Fibroblast of the aortic adventitia (primary cell): ENCODE data around the gene GLI2. TPM values are rescaled to one million over a fixed set of nuclear protein-coding genes. Genes with fewer than 3 reads are reported as not detected.
A peak's percentile ranks its signal among the peaks of the same experiment; 100 is the strongest.

Experiments
- DNase-seq: peaks from one replicate; pipeline ENCODE4 v3.0.0-alpha.2; 2010; ENCODE audit warnings: low read depth
- H3K4me3 ChIP-seq: 2 replicates; pipeline ENCODE4 v1.5.1; 2011; ENCODE audit warnings: low read depth, mild to moderate bottlenecking, control low read depth, low read length, moderate library complexity
- total RNA-seq: library from RNA; depleted of rRNA; stranded (reverse); fragments of >200 nt; gene quantifications from 2 replicates; pipeline ENCODE4 v1.2.3, GENCODE V29; 2012; ENCODE audit warnings: low replicate concordance
- TF ChIP-seq, protein P1 (sequence below): IDR thresholded peaks from 2 replicates; pipeline ENCODE4 v1.5.1; 2011; ENCODE audit warnings: mild to moderate bottlenecking, low read length, control low read depth, inconsistent platforms; ENCODE audit not compliant: insufficient read depth

GLI2 gene
- total RNA-seq, 1 donor, result 5.3 TPM

GRCh38 chr2:120693121-120693520 lies 42.5 kb upstream of the GLI2 start:
- TF ChIP-seq, protein P1, sequence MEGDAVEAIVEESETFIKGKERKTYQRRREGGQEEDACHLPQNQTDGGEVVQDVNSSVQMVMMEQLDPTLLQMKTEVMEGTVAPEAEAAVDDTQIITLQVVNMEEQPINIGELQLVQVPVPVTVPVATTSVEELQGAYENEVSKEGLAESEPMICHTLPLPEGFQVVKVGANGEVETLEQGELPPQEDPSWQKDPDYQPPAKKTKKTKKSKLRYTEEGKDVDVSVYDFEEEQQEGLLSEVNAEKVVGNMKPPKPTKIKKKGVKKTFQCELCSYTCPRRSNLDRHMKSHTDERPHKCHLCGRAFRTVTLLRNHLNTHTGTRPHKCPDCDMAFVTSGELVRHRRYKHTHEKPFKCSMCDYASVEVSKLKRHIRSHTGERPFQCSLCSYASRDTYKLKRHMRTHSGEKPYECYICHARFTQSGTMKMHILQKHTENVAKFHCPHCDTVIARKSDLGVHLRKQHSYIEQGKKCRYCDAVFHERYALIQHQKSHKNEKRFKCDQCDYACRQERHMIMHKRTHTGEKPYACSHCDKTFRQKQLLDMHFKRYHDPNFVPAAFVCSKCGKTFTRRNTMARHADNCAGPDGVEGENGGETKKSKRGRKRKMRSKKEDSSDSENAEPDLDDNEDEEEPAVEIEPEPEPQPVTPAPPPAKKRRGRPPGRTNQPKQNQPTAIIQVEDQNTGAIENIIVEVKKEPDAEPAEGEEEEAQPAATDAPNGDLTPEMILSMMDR, result no peak
- peak; percentile 41 for DNase-seq
- no peak overlapping the region for H3K4me3 ChIP-seq

- TF ChIP-seq, protein P1, result no peak
- no peak for DNase-seq
- no peak overlapping the region for H3K4me3 ChIP-seq
Observed at GRCh38 chr2:120694034-120694433, 41.6 kb upstream of the GLI2 start.

DNA sequence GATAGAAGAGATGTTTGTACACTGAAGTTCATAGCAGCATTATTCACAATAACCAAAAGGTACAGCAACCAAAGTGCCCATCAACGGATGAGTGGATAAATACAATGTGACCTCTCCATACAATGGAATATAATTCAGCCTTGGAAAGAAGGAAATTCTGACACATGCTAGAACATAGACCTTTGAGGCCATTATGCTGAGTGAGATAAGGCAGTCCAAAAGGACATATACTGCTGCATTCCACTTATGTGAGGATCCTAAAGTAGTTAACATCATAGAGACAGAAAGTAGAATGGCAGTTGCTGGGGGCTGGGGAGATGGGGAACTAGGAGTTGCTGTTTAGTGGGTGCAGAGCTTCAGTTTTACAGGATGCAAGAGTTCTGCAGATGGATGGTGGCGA lies 38.2 kb upstream of the GLI2 start:
- no peak for DNase-seq
- TF ChIP-seq, protein P1, result no peak
- no peak overlapping the region for H3K4me3 ChIP-seq

DNA sequence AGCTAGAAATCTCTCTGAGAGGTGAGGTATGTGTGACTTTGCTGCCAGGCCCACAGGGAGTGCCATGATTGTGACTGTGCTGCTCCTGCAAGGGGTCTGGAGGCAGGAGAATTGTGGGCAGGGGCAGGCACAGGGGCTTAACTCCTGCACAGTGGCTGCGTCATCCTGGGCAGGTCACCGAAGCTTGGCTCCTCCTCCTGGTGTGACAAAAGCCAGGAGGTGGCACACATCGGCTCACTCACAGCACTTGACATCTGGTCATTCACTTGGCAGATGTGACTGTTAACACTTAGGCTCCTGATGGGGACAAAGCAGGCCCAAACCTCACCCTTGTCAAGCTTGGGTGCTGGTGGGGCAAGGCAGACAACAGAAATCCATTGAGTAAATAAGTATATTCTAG lies 36.4 kb upstream of the GLI2 start:
- no peak for DNase-seq
- no peak overlapping the region for H3K4me3 ChIP-seq
- TF ChIP-seq, protein P1, result no peak

DNA sequence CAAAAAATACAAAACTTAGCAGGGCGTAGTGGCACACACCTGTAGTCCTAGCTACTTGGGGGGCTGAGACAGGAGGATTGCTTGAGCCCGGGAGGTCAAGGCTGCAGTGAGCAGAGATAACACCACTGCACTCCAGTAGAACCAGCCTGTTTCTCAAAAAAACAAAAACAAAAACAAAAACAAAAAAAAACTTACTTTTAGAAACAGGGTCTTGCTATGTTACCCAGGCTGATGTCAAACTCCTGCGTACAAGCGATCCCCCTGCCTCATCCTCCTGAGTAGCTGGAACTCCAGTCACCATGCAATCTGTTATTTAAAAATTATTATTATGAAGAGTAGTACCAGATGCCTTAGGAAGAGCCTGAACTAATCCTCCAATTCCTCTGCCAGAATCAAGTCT lies 35.0 kb upstream of the GLI2 start:
- DNase-seq, result no peak
- no peak overlapping the region for H3K4me3 ChIP-seq
- TF ChIP-seq, protein P1, result no peak

DNA sequence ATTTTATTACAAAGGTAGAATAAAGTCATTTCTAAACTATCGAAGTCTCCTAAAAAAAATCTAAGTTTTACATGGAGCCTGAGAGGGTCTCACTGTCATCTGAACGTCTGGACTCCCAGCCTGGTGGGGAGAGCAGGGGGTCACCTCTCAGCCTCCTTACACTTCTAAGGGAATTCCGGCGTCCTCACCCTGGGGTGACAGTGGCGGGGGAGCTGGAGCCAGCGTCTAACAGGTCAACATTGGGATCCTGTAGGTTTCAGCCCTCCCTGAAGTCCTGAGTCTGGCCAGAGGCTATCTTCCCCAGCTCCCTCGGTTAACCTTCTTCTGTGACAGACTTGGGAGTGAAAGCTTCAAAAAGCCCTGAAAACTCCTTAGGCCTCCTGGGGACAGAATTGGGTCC lies 34.6 kb upstream of the GLI2 start:
- no peak overlapping the region for H3K4me3 ChIP-seq
- TF ChIP-seq, protein P1, result no peak
- DNase-seq, result no peak

- no peak for DNase-seq
- TF ChIP-seq, protein P1, result no peak
- H3K4me3 ChIP-seq, result no peak overlapping the region
Observed at GRCh38 chr2:120701499-120701898, 34.2 kb upstream of the GLI2 start.
